Measurements from ENCODE around the gene SGO1.

GRCh38 chr3:20128358-20128757, 57.6 kb downstream of the SGO1 start:
- no peak for TF ChIP-seq POLR2A (IDR thresholded peaks at IDR 0.05)
- TF ChIP-seq POLR2AphosphoS5 (IDR thresholded peaks at IDR 0.05) = no peak

Measured in gastroesophageal sphincter (tissue), 2 donors.